ENCODE data around the gene USP25. TPM values are rescaled to one million over a fixed set of nuclear protein-coding genes. Genes with fewer than 3 reads are reported as not detected.

USP25 gene
- total RNA-seq, 3 donors from 2014 or later (not counting 1 experiment from before 2014, with no cell fraction given) = 67.0 to 95.4 (median 76.4) TPM

DNA sequence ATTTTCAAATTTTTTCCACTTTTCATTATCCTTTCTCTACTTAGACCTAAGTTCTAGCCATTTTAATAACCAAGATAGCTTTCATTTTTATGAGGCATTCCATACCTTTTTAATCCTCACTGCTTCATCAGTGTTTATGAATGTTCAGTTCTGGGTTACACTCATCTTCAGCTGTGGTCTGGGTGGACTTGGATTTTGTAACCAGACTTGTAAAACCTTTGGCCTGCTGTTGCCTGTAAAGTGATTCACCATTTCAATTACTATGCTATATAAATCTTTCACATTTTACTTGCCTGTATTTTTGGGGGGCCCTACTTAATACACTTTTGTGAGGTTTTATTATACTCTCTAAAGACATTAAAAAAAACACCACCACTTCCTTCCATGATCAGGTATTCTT is 46.2 kb downstream of the USP25 start:
- H3K27ac ChIP-seq (ENCODE audit: low read length) = no peak overlapping the region
- peaks cover 48 to 55% of the 10 kb centered on the region in 2 donors for H3K4me1 Mint-ChIP-seq
- H3K4me3 ChIP-seq (ENCODE audit: low read length) = no peak overlapping the region
- H3K27ac Mint-ChIP-seq = peak overlapping the region; percentile 55 to 77
- no peaks in the 10 kb centered on the region for H3K9me3 Mint-ChIP-seq
- ATAC-seq = no peak
- no peaks in the 10 kb centered on the region for H3K27me3 ChIP-seq (ENCODE audit: control insufficient read depth, insufficient read depth, low read length)
- TF ChIP-seq, protein P1, sequence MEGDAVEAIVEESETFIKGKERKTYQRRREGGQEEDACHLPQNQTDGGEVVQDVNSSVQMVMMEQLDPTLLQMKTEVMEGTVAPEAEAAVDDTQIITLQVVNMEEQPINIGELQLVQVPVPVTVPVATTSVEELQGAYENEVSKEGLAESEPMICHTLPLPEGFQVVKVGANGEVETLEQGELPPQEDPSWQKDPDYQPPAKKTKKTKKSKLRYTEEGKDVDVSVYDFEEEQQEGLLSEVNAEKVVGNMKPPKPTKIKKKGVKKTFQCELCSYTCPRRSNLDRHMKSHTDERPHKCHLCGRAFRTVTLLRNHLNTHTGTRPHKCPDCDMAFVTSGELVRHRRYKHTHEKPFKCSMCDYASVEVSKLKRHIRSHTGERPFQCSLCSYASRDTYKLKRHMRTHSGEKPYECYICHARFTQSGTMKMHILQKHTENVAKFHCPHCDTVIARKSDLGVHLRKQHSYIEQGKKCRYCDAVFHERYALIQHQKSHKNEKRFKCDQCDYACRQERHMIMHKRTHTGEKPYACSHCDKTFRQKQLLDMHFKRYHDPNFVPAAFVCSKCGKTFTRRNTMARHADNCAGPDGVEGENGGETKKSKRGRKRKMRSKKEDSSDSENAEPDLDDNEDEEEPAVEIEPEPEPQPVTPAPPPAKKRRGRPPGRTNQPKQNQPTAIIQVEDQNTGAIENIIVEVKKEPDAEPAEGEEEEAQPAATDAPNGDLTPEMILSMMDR (IDR thresholded peaks at IDR 0.05) = no peak
- H3K36me3 ChIP-seq (ENCODE audit: control insufficient read depth, insufficient read depth, low read length) = peaks cover 7% of the 10 kb centered on the region
- H3K27me3 Mint-ChIP-seq (ENCODE audit: low read depth in 2 of 2) = no peaks in the 10 kb centered on the region
- no peak overlapping the region for H3K4me3 Mint-ChIP-seq
- H3K9me3 ChIP-seq (ENCODE audit: control insufficient read depth, insufficient read depth, low read length) = no peaks in the 10 kb centered on the region
- intact Hi-C loops (cut with micrococcal nuclease) = no loop called here
- no peak for DNase-seq
- H3K36me3 Mint-ChIP-seq = peaks cover 7% of the 10 kb centered on the region
- H3K4me1 ChIP-seq (ENCODE audit: control insufficient read depth, insufficient read depth, low read length) = peaks cover 3% of the 10 kb centered on the region

DNA sequence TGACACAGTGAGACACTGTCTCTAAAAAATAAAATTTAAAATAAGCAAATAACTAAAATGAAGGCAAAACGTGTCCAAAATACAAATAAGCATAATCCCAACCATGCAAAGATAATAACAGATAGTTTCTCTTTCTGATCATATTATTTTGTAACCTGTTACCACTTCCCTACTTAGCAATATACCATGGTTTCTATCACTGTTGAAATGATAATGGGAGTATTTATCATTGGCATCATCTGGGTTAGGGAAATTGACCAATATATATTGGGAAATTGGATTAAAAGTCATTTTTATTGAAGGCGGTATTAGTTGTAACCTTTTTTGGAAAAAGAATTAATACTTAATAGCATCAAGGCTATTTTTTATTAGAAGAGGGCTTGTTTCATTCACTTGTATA is 47.0 kb downstream of the USP25 start:
- Mint-ChIP-seq H3K36me3 (peaks cover 7% of the 10 kb centered on the region), H3K9me3 (no peaks in the 10 kb centered on the region), H3K4me3 (peak overlapping the region; percentile 35), H3K27ac (peak overlapping the region; percentile 77), H3K27me3 (ENCODE audit: low read depth in 2 of 2) (no peaks in the 10 kb centered on the region), H3K4me1 (peaks cover 40 to 51% of the 10 kb centered on the region in 2 donors)
- DNase-seq (no peak), ATAC-seq (no peak)
- Histone ChIP-seq H3K4me1 (ENCODE audit: control insufficient read depth, insufficient read depth, low read length) (peaks cover 3% of the 10 kb centered on the region), H3K27ac (ENCODE audit: low read length) (no peak overlapping the region), H3K4me3 (ENCODE audit: low read length) (no peak overlapping the region), H3K9me3 (ENCODE audit: control insufficient read depth, insufficient read depth, low read length) (no peaks in the 10 kb centered on the region), H3K36me3 (ENCODE audit: control insufficient read depth, insufficient read depth, low read length) (peaks cover 12% of the 10 kb centered on the region), H3K27me3 (ENCODE audit: control insufficient read depth, insufficient read depth, low read length) (no peaks in the 10 kb centered on the region)
- TF ChIP-seq, protein P1 (IDR thresholded peaks at IDR 0.05) = no peak
- no CpG with 5 or more reads among the region's 2 CpGs for WGBS (ENCODE audit: insufficient coverage)
- intact Hi-C loops (cut with micrococcal nuclease) = no loop called here

DNA sequence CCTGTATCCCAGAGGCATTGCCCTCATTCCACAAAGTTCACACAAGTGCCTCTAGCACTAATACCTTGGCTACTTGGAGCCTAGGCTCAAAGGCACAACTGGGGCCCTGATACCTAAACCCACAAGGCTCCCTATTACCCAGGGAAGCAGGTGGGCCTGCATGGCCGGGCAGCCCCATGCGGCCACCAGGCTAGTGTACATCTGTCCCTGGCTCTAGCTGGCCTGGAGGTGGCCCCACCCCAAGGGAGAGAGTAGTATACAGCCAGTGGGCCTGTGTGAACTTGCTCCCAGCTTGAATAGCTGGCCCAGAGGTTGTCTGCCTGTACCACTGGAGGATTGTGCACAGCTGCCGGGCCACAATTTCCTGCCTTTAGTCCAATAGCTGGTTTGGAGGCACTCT is 52.2 kb downstream of the USP25 start:
- TF ChIP-seq, protein P1 (IDR thresholded peaks at IDR 0.05) = no peak
- Mint-ChIP-seq H3K27ac (no peak overlapping the region), H3K27me3 (ENCODE audit: low read depth in 2 of 2) (no peaks in the 10 kb centered on the region), H3K4me1 (peaks cover 31 to 55% of the 10 kb centered on the region in 2 donors), H3K36me3 (peaks cover 14% of the 10 kb centered on the region), H3K9me3 (peaks cover 0 to 6% of the 10 kb centered on the region in 2 donors), H3K4me3 (no peak overlapping the region)
- Histone ChIP-seq H3K9me3 (ENCODE audit: control insufficient read depth, insufficient read depth, low read length) (no peaks in the 10 kb centered on the region), H3K36me3 (ENCODE audit: control insufficient read depth, insufficient read depth, low read length) (peaks cover 21% of the 10 kb centered on the region), H3K4me3 (ENCODE audit: low read length) (no peak overlapping the region), H3K27ac (ENCODE audit: low read length) (no peak overlapping the region), H3K4me1 (ENCODE audit: control insufficient read depth, insufficient read depth, low read length) (peaks cover 5% of the 10 kb centered on the region), H3K27me3 (ENCODE audit: control insufficient read depth, insufficient read depth, low read length) (no peaks in the 10 kb centered on the region)
- WGBS (ENCODE audit: insufficient coverage) = 100% methylated on average over 3 of the region's 3 CpGs
- intact Hi-C loops (cut with micrococcal nuclease) = no loop called here
- ATAC-seq = peak in 1 of 3 donors; percentile 30
- no peak for DNase-seq

DNA sequence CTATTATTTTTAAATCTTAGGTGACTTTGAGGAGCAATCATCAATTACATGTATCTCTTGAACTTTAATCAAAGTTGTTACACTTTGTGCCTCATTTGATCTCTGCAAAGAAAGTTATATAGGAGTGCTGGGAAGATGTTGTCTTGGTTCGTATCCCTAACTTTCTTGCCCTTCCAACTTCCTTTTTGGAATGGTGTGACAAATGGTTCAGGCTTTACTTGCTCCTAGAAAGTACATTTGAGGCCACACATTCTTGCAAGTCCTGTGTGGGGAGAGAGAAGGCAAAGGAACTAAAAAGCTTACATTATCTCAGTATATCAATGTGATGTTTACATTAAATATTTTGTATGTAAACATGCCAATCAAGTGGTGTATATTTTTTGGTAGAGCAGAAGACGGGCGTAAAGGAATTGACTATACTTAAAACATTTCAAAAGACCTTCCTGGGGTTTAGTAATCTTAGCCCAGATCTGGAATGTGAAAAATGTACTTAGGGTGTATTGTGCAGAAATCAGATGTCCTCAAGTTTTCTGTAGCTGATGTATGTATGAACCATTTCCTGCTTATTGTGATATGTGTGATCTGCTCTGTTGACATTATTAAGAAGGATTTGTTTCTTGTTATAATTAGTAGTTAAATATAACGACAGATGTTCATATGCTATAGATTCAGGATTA is 59.2 kb downstream of the USP25 start:
- H3K27ac ChIP-seq (ENCODE audit: low read length) = no peak overlapping the region
- Mint-ChIP-seq H3K4me3 (no peak overlapping the region), H3K9me3 (no peaks in the 10 kb centered on the region), H3K27me3 (ENCODE audit: low read depth in 2 of 2) (no peaks in the 10 kb centered on the region), H3K4me1 (peaks cover 37 to 46% of the 10 kb centered on the region in 2 donors), H3K36me3 (no peaks in the 10 kb centered on the region), H3K27ac (peak overlapping the region; percentile 57 to 68)
- TF ChIP-seq, protein P1 (IDR thresholded peaks at IDR 0.05) = no peak
- H3K9me3 ChIP-seq (ENCODE audit: control insufficient read depth, insufficient read depth, low read length) = no peaks in the 10 kb centered on the region
- WGBS (ENCODE audit: insufficient coverage) = 94% methylated on average over 2 of the region's 4 CpGs
- intact Hi-C loops (cut with micrococcal nuclease) = loop anchor here (5.0 kb wide), 1 partner anchor 57 kb away; no protein-coding TSS in a partner anchor
- ATAC-seq (no peak), DNase-seq (no peak)
- H3K36me3 ChIP-seq (ENCODE audit: control insufficient read depth, insufficient read depth, low read length) = peaks cover 9% of the 10 kb centered on the region
- no peaks in the 10 kb centered on the region for H3K27me3 ChIP-seq (ENCODE audit: control insufficient read depth, insufficient read depth, low read length)
- H3K4me1 ChIP-seq (ENCODE audit: control insufficient read depth, insufficient read depth, low read length) = peaks cover 7% of the 10 kb centered on the region
- H3K4me3 ChIP-seq (ENCODE audit: low read length) = no peak overlapping the region
